HEK293T (cell line): ENCODE measurements around the gene PRR19.

Source experiments
- CTBP1 ChIP-seq: fragments of 450-650 bp; IDR thresholded peaks from 2 replicates; pipeline ENCODE4 v1.6.1; 2016; ENCODE audit warnings: borderline replicate concordance
- FOXK2 ChIP-seq: fragments of 450-650 bp; IDR thresholded peaks from 2 replicates; pipeline ENCODE4 v1.6.1; 2016; ENCODE audit warnings: mild to moderate bottlenecking
- L3MBTL2 ChIP-seq: fragments of 450-650 bp; conservative IDR thresholded peaks from 2 replicates; pipeline ENCODE4 v1.6.1; 2016; ENCODE audit warnings: mild to moderate bottlenecking
- SUZ12 ChIP-seq: fragments of 450-650 bp; IDR thresholded peaks from 2 replicates; pipeline ENCODE4 v1.6.1; 2016; ENCODE audit warnings: mild to moderate bottlenecking

DNA sequence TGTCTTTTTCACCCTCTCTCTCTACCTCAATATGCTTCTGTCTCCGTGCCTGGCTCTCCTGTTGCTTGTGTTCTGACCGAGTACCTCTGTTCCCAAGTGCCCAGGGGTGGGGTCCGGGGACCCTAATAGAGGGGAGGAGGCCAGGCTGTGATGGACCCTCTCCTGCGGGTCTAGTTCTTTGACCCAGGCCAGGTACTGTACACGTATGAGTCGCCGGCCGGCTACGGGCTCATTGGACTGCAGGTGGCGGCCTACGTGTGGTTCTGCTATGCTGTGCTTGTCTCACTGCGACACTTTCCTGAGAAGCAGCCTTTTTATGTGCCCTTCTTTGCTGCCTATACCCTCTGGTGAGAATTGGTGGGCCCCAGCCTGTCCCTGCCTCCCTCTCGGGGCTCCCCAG, 15.6 kb downstream of the PRR19 start:
- no peak for TF ChIP-seq FOXK2
- TF ChIP-seq CTBP1 = no peak
- no peak for TF ChIP-seq L3MBTL2
- TF ChIP-seq SUZ12 = no peak
